Transverse colon (tissue), 4 donors: ENCODE measurements around the gene BCAN.

ENCODE experiments used
- CTCF ChIP-seq, 5 experiments: fragments of 200-600 bp in 3 of 5; fragments of 450-650 bp in 2 of 5; sonication (generic) in 3 of 5; IDR thresholded peaks; 1 replicate in 2 of 5; 2 replicates in 3 of 5; pipeline ENCODE4 v1.5.1; 2016 to 2017; ENCODE audit warnings: antibody characterized with exemption in 5 of 5, inconsistent platforms in 3 of 5, mild to moderate bottlenecking in 2 of 5, moderate library complexity in 1 of 5
- EP300 ChIP-seq: sonication (generic); formaldehyde crosslinking; IDR thresholded peaks from one replicate; pipeline ENCODE4 v1.6.1; 2017; ENCODE audit warnings: antibody characterized with exemption, low read depth
- POLR2A ChIP-seq: fragments of 450-650 bp; IDR thresholded peaks from one replicate; pipeline ENCODE4 v1.6.1; 2016; ENCODE audit warnings: antibody characterized with exemption, mild to moderate bottlenecking, moderate library complexity
- POLR2AphosphoS5 ChIP-seq, 3 donors: sonication (generic); formaldehyde crosslinking; IDR thresholded peaks; one replicate each; pipeline ENCODE4 v1.6.1; 2016; ENCODE audit warnings: antibody characterized with exemption in 3 of 3

- TF ChIP-seq CTCF (IDR thresholded peaks at IDR 0.05) = no peak
- TF ChIP-seq POLR2A = no peak
- TF ChIP-seq POLR2AphosphoS5 (IDR thresholded peaks at IDR 0.05) = no peak
- TF ChIP-seq EP300 = no peak
Measured at GRCh38 chr1:156703741-156704140, 61.8 kb downstream of the BCAN start.
